Cerebellar nuclear complex (tissue), 1 donor: Measurements from ENCODE around the gene TMED5.
"Not testable (repeated sequence)": the region's sequence is repeated elsewhere in the genome, so short reads cannot be mapped to it uniquely, and the experiment has no call there.

ENCODE experiments used
- DNase-seq, 2 experiments: peaks; one replicate each; lab custom pipeline; 2025; lab: John Stamatoyannopoulos, UW

The TMED5 gene

DNA sequence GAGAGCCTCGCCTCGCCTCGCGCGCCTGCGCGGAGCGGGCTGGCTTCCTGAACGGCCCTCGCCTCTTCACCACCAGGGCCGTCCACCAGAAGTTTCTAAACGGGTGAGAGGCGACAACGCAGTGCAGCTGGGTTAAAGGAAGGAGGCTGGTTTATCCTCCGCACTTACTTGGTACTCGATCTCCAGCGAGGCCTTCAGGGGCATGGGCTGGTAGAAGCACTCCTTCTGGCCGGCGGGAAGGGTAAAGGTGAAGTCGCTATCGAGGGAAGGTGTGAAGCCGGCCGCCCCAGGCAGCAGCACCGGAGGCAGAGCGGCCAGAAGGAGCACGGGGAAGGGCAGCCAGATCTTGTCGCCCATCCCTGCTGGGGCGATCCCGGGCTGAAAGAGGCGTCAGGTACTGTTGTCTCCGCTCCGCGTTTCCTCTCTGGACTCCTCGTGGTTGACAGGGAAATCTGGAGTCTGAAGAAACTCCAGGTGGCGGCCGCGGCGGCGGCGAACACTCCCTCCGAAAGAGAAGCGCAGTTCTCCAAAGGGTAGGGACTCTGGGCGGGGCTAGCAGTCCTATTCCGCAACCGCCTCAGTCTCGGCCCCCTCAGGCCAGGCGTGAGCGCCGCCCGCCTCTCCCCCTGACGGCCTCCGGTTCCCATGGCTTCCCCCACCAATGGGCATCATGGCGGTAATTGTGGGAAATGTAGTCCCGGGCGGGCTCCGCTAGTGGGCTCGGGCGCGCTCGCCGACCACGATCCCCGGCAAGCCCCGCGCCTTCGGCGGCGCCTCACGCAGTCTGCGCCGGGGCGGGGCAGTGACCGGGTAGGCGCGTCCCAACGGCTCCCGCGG, at the start of gene TMED5:
TMED5 (minus strand) TSS at position 528 of the 837 bp plus-strand sequence; CDS start at position 357, 171 bp downstream.
- DNase-seq, result peak; percentile 95 to 96

DNA sequence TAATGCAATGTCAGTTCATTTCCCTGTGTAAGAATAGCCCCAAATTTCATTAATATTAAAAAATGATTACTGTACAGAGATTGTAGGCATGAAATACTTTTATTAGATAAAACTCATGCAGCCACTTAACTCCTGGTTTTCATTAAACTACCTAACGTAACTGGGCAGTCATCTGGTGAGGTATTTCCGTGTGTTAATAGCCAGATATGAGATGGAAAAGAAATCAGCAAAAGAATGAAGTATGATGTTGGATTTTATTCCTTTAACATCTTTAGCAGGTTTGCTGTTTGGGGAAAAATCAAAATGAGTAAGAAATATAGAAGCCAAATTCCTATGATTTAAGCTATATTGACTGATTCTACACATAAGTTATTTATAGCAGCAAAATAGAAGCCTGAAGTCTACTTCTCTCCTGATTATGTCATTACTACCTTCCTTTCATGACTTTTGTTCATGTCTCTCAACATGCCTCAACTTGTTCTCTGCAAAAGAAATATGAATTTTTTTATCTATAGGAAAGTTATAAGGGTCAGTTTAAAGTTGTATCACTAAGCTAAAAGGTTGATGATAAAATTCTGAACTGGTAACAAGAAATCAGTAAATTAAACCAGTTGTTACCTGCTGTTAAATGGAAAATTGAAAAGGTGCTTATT, 42.9 kb upstream of the TMED5 start:
- DNase-seq, result no peak

DNA sequence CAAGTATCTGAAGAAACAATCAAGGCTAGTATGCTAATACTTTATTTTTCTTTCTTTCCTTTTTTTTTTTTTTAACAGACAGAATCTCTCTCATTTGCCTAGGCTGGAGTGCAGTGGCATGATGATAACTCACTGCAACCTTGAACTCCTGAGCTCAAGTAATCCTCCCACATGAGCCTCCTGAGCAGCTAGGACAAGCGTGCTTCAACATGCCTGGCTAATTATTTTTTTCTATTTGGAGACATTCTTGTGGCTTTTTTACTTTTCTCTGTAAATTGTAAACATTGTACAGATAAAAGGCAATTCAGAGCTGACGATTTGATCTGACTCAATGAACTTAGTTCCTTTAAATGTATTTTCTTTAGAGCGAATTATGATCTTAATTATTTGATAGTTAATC, 41.7 kb upstream of the TMED5 start:
- no peak for DNase-seq

DNA sequence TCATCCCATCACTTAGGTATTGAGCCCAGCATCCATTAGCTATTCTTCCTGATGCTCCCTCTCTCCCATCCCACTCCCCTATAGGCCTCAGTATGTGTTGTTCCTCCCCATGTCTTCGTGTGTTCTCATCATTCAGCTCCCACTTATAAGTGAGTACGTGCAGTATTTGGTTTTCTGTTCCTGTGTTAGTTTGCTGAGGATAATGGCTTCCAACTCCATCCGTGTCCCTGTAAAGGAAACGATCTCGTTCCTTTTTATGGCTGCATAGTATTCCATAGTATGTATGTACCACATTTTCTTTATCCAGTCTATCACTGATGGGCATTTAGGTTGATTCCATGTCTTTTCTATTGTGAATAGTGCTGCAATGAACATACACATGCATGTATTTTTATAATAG, 40.5 kb upstream of the TMED5 start:
- not testable (repeated sequence) for DNase-seq

DNA sequence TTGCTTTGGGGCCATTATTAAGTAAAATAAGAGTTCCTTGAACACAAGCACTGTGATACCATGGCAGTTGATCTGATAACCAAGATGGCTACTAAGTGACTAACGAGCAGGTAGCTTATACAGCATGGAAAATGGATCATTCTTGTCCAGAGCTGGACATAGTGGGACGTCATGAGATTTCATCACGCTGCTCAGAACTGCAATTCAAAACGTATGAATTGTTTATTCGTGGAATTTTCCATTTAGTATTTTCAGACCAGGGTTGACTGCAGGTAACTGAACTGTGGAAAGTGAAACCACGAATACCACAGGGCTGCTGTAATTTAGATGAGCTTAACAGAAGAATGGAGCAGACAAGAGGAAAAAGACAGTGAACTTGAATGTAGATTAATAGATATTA, 39.2 kb upstream of the TMED5 start:
- no peak for DNase-seq

DNA sequence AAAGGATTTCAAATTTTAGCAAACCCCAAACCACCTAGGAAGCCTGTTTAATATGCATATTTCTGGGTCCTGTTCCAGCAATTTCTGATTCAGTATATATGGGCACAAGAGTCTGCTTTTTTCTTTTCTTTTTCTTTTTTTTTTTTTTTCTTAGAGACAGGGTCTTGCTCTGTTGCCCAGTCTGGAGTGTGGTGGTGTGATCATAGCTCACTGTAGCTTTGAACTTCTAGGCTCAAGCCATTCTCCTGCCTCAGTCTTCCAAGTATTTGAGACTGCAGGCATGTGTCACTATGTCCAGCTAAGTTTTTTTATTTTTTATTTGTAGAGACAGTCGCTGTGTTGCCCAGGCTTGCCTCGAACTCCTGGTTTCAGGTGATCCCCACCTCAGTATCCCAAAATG, 35.1 kb upstream of the TMED5 start:
- DNase-seq, result no peak

DNA sequence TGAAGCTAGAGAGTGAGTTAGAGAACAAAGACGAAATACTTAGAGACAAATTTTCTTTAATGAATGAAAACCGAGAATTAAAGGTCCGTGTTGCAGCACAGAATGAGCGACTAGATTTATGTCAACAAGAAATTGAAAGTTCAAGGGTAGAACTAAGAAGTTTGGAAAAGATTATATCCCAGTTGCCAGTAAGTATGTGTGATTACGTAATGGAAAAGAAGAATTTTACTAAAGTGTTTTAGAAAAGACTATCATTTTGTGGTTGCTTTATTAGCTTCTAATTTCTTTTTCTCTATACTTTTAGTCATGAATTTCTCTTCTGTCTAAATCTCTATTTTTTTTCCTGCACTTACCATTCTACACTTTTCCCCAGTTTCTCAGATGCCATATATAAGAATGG, 27.0 kb upstream of the TMED5 start:
- DNase-seq, result no peak

DNA sequence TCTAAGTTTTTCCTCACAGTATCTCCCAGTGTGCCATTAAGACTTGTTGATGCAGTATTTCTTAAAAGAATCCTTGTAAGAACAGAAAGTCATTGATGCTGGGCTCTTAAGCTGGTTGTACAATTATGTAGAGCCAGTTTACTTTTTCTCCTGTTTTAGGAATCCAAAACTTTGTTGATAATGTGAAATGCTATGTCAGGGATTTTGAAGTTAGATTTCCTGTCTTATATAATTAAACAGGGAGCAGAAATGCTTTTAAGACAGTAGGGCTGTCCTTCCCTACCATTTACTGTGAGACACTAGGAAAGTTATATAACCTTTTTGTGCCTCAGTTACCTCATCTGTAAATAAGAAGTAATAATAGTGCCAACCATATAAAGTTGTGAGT, 26.3 kb upstream of the TMED5 start:
- DNase-seq, result no peak

DNA sequence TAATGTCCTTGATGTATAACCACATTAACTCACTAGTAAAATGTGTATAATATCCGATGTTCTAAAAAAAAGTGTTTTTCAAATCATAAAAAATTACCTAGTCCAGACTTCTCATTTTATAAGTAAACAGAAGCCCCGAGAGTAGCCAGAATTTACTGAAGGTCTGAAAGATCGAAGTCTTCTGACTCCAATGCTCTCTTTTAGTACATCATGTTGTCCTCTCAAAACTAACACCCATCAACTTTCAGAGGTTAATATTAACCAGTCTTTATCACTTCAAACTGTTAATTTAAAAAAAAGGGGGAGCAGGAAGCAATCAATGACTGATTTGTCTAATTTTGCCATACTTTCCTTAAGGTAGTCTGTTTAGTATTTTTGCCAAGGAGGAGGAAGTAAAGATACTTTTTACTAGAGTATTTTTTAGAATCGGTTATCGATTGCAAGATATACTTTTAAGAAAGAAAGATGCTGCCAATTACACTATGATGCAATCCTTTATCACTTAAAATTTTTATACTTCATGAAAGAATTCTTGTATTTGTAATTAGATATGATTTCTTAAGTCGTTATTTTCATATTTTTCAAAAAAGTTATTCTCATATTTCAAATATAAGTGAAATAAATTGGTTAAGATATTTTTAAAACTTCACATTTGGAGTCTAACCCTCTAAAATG, 25.8 kb upstream of the TMED5 start:
- no peak for DNase-seq

DNA sequence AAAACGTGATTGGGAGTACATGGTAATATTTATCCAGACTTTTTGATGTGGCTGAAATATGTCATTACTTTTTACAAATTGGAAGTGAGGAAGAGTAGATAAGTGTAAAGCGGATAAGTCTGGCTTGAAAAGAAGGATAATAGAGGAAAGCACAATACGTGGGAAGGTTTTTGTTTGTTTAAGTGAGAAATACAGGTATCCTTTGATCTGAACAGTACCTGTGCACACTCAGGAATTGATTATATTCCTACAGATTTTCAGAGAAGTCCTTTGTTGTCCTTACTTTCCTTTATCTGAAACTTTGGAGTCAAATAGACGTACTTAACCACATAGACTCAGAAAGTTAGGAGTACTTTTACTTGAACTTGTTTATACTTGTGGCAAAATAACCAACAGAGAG, 20.5 kb upstream of the TMED5 start:
- DNase-seq, result no peak

DNA sequence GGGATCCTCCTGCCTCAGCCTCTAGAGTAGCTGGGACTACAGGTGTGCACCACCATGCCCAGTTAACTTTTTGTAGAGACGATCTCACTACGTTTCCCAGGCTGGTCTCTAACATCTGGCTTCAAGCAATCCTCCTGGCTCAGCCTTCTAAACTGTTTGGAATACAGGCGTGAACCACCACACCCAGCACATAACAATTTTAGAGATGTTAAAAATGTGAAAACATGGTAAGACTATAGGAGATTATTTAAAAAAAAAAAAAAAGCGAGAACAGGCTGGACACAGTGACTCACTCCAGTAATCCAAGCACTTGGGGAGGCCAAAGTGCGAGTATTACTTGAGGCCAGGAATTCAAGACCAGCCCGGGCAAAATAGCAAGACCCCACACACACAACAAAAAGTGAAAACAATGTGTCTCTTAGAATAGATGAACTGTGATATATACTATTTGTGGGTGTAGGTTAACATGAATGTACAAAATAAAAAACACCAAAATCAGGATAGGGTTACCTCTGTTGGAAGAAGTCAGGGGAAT, 19.9 kb upstream of the TMED5 start:
- no peak for DNase-seq

DNA sequence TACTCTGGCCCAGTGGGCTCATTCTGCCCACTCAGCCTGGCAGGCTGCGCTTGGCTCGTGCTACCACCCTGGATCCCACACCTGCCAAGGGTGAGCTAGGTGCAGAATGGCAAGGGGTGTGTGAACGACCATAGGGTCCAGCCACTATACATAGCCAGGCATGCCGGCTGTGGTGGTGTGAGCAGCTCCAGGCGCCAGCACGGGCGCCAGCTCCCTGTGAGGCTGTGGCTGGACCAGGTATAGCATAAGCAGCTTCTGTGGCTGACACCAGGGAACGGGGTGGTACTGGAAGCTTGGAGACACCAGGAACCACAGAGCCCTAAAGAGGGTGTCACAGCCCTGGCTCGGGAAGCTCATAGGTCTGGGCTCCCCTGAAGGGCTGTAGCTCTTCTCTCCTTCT, 18.9 kb upstream of the TMED5 start:
- DNase-seq, result no peak

DNA sequence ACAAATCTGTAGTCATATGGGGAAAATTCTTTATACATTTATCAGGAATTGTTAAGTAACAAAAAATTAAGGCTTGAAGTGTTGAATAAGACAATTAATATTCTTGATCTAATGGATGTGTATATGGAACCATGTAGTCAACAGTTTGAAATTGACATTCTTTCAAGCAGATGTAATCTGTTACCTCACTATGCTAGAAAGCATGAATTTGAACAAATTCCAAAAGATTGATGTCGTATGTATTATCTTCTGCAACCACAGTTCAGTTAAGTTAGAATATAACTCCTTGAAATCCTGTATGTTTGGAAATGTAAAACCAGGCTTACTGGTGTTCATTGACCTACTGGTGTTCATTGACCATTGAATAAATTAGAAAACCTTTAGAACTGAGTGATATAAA, 16.4 kb upstream of the TMED5 start:
- DNase-seq, result no peak

DNA sequence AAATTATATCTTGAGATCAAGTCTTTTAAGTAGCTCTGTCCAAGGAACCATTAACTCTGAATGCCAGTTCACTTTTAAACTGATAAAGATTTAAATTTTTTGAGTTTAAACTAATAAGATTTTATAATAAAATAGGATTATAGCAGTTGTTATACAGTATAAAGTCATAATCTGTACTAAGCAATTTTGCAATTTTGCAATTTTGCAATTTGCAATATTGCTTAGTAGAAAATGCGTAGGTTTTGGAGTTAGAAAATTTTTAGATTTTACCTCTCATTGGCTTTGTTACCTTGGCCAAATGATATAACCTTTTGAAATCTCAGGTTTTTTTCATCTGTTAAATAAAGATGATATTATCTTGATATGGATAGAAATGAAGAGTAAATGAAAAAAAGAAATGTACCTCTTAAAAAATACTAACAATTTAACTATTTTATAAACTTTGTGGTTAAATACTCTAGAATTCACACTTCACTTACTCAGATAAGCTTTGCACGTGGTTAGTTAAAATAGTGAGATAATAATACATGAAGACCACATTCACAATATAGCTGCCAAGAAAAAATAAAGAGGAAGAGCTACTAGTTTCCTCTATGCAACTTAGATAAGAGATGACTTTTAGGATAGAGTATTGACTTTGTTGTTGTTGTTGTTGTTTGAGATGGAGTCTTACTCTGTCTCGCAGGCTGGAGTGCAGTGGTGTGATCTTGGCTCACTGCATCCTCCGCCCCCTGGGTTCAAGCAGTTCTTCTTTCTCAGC, 14.2 kb upstream of the TMED5 start:
- DNase-seq, result no peak

DNA sequence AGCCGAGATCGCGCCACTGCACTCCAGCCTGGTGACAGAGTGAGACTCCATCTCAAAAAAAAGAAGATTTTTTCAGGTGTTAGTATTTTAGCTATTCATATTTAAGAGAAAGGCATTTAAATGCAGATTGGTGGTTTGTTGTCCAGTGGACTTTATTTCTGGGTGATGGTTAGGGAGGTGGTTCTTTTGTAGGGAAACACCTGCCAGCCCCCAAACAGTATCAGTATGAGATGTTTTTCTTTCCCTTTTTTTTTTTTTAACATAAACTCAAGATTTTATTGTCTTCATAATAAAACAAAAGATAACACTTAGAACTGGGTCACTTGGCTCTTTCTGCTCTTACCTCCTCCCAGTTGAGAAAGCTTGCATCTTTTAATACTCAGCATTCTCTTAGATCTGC, 10.2 kb upstream of the TMED5 start:
- no peak for DNase-seq

DNA sequence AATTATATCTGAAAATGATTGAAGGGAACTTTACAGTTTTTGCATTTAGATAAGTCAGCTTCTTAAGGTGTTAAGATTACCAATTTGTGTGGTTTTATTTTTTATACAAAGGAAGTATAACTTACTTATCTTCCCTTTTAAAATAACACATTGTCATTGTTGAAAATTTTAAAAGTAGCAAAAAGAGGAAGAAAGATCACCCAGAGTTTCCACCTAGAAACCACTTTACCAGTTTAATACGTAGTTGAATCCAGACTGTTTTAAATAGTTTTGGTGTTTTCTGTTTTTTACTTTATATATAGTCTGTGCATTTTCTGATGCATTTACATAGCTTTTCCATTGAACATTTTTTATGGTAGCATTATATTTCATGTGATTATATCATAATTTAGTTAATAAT, 6.5 kb upstream of the TMED5 start:
- DNase-seq, result no peak

DNA sequence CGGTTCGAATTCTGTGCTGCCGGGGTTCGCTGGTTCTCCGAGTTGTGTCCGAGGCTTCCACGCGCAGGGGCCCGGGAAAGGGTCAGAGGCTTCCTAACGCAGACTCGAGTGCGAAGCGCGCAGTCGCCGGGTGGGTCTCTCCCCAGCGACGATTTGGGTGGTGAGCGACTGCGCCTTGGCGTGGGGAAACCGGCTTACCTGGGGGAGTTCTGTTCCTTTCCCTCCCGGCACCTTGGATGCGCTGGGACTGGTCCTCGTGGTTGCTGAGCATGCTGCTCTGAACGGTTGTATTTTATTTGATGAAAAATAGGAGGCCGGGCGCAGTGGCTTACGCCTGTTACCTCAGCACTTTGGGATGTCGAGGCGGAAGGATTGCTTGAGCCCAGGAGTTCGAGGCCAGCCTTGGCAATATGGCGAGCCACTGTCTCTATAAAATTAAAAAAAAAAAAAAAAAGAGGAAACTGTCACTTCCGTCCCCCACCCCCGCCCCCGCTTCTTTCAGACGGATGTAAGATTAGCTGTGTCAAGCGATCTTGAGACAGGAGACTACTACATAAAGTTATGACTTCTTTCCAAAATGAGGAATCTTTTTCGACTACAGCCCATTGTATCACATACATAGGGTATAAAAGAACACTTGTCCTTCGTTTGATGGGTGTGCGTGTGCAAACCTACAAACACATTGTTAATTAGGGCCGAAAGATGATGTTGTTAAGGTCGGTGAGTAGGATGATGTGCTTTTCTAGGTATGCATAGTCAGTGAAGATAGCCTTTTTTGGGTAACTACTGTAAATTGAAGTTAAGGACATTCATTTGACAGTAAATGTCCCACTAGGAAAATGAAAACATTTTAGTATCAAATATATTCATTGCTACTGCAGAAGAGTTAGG, 755 bp upstream of the TMED5 start, which contains the start of gene CCDC18:
CCDC18 (plus strand) TSS at position 2 of the 891 bp plus-strand sequence. CDS start 2,638 bp downstream, outside the sequence.
- no peak for DNase-seq

DNA sequence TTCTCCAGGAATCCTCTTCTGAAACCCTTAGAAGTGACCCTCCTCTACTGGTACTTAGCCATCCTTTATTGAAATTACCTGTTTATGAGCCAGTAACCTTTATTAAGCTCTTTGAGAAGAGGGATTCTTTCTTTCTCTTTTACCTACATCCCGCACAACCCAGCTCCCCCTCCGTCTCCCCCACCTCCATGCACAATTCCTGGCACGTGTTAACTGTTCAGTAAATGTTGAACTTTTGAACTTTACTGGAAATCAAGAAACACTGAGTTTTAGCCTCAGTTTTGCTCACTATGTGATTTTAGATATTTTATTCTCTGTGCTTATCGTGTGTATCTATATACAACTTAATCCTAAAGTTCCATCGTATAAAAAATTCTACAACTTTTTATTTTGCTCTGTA, 1.8 kb downstream of the TMED5 start:
- DNase-seq, result no peak

DNA sequence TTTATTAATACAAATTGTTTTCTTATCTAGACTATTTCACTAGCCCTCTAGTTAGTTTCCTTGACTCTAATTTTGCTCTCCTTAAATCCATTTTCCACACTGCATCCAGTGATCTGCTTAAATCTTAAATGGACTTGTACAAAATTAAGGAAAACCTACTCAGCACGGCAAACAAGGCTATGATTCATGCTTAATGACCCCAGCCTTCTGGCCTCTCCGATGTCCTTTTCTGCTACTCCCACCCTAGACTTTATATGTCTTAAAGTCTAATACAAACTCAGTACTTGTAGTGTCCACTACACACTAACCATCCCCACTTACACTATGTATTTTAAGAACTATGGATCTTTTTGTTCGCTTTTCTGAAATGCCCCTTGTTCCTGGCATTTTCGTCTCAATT, 2.2 kb downstream of the TMED5 start:
- no peak for DNase-seq

DNA sequence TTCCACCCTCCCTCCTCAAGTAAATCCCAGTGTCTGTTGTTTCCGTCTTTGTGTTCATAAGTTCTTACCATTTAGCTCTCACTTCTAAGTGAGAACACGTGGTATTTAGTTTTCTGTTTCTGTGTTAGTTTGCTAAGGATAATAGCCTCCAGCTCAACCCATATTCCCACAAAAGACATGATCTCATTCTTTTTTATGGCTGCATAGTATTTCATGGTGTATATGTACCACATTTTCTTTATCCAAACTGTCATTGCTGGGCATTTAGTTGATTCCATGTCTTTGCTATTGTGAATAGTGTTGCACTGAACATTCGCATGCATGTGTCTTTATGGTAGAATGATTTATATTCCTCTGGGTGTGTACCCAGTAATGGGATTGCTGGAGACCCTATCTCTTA, 5.6 kb downstream of the TMED5 start:
- not testable (repeated sequence) for DNase-seq

DNA sequence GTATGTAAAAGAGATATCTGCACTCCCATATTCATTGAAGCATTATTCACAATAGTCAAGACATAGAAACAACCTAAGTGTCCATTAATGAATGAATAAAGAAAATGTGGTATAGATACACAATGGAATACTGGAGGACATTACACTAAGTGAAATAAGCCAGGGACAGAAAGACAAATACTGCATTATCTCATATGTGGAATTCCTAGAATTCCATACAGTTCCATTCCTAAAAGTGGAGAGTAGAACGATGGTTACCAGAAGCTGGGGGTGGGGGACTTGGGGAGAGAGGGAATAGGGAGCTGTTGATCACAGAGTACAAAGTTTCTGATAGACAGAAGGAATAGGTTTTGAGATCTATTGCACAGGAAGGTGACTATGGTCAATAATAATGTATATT, 7.4 kb downstream of the TMED5 start:
- DNase-seq, result no peak
